ENCODE data around the gene DCXR.

GRCh38 chr17:82061047-82061925, 23.8 kb upstream of the DCXR start:
- TF ChIP-seq CTCF (conservative IDR thresholded peaks at IDR 0.05; ENCODE audit: low read depth, low read length): no peak
- no peak for TF ChIP-seq EZH2 (IDR thresholded peaks at IDR 0.05; ENCODE audit: borderline replicate concordance, low read depth, low read length, poor library complexity, severe bottlenecking)

Data from A673 (cell line).